CD4-positive, alpha-beta T cell treated with Interleukin-17A for 1 hour (primary cell): ENCODE measurements around the gene DSG2.

Experiments used
- DNase-seq: peaks from one replicate; pipeline ENCODE4 v3.0.0-alpha.2; 2020

DSG2 gene

DNA sequence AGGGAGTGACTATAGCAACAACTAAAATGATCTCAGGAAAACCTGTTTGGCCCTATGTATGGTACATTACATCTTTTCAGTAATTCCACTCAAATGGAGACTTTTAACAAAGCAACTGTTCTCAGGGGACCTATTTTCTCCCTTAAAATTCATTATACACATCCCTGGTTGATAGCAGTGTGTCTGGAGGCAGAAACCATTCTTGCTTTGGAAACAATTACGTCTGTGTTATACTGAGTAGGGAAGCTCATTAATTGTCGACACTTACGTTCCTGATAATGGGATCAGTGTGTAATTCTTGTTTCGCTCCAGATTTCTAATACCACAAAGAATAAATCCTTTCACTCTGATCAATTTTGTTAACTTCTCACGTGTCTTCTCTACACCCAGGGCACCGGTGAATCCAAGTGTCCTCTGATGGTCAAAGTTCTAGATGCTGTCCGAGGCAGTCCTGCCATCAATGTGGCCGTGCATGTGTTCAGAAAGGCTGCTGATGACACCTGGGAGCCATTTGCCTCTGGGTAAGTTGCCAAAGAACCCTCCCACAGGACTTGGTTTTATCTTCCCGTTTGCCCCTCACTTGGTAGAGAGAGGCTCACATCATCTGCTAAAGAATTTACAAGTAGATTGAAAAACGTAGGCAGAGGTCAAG, 94.7 kb downstream of the DSG2 start:
- no peak for DNase-seq

DNA sequence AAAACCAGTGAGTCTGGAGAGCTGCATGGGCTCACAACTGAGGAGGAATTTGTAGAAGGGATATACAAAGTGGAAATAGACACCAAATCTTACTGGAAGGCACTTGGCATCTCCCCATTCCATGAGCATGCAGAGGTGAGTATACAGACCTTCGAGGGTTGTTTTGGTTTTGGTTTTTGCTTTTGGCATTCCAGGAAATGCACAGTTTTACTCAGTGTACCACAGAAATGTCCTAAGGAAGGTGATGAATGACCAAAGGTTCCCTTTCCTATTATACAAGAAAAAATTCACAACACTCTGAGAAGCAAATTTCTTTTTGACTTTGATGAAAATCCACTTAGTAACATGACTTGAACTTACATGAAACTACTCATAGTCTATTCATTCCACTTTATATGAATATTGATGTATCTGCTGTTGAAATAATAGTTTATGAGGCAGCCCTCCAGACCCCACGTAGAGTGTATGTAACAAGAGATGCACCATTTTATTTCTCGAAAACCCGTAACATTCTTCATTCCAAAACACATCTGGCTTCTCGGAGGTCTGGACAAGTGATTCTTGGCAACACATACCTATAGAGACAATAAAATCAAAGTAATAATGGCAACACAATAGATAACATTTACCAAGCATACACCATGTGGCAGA, 97.3 kb downstream of the DSG2 start:
- no peak for DNase-seq

DNA sequence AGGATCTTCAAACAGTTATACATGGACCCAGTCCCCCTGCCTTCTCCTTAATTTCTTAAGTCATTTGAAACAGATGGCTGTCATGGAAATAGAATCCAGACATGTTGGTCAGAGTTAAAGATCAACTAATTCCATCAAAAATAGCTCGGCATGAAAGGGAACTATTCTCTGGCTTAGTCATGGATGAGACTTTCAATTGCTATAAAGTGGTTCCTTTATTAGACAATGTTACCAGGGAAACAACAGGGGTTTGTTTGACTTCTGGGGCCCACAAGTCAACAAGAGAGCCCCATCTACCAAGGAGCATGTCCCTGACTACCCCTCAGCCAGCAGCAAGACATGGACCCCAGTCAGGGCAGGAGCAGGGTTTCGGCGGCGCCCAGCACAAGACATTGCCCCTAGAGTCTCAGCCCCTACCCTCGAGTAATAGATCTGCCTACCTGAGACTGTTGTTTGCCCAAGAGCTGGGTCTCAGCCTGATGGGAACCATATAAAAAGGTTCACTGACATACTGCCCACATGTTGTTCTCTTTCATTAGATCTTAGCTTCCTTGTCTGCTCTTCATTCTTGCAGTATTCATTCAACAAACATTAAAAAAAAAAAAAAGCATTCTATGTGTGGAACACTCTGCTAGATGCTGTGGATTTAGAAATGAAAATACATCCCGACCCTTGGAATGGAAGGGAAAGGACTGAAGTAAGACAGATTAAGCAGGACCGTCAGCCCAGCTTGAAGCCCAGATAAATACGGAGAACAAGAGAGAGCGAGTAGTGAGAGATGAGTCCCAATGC, 98.3 kb downstream of the DSG2 start:
- no peak for DNase-seq

DNA sequence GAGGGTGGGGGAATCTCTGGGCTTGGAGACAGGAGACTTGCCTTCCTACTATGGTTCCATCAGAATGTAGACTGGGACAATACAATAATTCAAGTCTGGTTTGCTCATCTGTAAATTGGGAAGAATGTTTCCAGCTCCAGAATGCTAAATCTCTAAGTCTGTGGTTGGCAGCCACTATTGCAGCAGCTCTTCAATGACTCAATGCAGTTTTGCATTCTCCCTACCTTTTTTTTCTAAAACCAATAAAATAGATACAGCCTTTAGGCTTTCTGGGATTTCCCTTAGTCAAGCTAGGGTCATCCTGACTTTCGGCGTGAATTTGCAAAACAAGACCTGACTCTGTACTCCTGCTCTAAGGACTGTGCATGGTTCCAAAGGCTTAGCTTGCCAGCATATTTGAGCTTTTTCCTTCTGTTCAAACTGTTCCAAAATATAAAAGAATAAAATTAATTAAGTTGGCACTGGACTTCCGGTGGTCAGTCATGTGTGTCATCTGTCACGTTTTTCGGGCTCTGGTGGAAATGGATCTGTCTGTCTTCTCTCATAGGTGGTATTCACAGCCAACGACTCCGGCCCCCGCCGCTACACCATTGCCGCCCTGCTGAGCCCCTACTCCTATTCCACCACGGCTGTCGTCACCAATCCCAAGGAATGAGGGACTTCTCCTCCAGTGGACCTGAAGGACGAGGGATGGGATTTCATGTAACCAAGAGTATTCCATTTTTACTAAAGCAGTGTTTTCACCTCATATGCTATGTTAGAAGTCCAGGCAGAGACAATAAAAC, 100.2 kb downstream of the DSG2 start:
- no peak for DNase-seq
